Amygdala (tissue), 56 donors: ENCODE data around the gene DCUN1D2.
"Not testable (repeated sequence)": the region's sequence is repeated elsewhere in the genome, so short reads cannot be mapped to it uniquely, and the experiment has no call there.

Experiments
- DNase-seq, 56 donors: peaks; one replicate each; lab custom pipeline; 2025; lab: John Stamatoyannopoulos, UW

Gene DCUN1D2

DNA sequence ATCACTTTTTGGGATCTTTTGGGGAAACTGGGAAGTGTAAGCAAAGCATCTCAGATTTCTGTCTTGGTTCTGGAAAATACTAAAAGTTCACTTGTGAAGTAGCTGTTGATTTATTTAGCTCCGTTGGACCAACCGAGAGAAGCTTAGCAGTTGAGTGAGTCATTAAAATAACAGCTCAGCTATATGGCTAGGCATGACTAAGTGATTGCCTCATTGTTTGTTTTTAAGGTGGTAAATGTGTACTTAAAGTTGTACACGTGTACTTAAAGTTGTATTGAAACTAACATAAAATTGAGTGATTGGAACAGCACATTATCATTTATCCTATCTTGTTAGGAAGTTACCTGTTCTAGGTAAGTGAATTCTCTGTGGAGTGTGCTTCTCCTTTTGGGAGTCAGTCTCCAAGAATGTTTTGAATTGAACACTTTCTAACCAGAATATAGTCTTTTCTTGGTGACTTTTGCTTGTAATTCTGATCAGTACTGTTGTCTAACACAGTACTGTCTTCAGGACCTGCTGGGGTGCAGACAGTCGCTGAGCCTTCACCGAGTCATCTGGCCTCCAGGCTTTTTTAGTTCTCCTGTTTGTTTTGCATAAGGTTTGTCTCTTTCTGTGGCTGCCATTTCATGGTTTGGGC, 2.9 kb upstream of the DCUN1D2 start:
- DNase-seq, result no peak

DNA sequence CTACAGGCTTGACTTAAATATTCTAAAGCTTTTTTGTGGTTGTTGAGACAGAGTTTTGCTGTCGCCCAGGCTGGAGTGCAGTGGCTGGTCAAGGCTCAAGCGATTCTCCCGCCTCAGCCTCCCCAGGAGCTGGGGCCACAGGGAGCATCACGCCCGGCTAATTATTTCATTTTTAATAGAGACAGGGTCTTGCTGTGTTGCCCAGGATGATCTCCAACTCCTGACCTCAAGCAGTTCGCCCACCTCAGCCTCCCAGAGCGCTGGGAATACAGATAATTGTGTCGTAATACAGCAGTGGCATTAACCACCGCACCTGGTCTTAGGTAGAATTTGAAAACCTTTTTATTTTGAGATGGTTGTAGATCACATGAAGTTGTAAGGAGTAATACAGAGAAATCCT, 1.5 kb upstream of the DCUN1D2 start:
- no peak for DNase-seq

DNA sequence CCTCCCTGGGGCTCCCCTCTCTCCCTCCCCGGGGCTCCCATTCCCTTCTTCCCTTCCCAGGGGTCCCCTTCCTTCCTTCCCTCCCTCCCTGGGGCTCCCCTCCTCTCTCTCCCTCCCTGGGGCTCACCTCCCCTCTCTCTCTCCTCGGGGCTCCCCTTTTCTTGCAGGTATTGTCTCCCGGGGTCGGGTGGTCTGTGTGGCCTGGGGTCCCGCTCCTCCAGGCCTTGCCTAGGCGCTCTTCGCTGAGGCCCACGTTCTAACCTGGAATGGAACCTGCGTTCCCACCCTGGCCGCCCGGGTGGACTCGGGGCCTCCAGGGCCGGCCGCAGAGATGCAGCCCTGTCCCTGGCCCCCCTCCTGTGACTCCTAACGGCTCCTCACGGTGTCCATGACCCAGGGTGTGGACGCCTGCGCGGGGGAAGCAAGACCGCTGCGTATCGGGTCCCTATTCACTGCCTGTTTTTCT, 940 bp upstream of the DCUN1D2 start:
- peak in 2 of 56 donors; percentile 15 to 30 for DNase-seq

DNA sequence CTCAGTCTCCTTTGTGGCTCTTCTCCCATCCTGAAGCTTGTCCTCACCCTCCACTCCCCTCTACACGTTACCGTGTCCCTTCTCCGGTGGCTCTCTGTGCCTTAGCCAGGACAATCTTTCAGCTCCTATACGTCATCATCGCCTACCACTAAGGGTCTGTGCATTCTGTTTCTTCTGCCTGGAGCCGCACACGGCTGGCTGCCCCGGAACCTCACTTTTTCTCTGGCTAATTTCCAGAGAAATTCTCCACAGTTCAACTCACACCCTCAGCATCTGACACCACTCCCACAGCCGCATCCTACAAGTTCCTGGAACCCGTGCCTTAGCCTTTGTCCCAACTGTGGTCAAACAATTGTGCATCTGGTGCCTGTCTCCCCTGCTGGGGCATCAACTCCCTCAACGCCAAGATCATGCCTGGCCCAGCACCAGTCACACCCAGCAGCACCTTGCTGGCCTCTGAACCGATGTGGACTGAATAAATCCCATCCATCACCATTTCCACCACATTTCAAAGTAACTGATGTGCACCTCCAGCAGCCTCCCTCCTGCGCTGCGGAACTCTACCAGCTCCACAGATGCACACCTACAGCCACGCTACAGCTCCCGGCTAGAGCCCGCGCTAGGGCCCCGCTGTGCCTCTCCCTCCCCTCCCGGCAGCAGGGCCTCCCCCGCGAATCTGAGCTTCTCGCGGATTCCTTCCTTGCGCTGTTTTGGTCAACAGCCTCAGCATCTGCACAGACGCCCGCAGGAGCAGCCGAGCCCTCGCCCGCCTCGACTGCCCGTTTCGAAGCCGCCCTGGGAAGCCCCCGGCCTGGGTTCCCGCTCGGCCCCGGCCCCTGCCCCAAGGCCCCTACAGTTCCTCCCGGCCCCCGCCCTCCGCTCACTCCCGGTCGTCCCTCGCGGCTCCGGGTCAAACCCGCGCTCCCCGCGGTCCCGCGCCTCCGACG, 689 bp downstream of the DCUN1D2 start:
- peak in 17 of 56 donors; percentile 11 to 70 (median 43) for DNase-seq

DNA sequence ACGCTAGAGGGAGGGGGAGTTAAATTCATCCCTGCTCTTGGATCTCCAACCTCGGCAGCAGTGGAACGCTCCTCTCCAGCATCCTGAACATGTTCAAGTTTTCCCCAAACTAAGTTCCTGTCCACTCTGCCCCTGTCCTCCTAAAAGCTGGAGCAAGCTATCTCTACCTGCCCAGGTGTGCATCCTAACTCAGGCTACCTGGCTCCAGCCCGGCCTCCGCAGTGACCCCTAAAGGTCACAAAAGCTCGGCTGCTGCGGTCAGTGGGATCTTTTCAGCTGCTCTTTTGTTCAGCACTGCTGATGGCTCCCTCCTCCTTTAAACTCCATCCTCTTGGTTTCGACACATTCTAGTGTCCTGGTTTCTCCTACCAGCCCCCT, 1.4 kb downstream of the DCUN1D2 start:
- no peak for DNase-seq

DNA sequence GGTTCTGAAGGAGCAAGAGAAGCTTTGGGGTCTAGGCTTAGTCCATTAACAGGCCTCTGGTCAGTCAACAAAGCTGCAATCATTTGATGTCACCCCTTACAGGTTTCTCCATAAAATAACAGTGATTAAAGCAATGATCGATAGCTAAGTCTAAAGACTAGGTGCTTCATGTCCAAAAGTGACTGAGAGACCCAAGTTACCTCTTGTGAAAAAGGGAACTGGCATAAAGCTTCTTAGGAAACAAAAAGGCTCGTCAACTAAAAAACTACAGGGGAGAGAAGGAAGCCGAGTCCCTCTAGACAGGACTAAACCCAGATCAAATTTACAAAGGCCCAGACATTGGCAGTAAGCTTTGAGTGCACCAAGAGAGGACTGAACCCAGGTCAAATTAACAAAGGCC, 2.2 kb downstream of the DCUN1D2 start:
- DNase-seq, result no peak

DNA sequence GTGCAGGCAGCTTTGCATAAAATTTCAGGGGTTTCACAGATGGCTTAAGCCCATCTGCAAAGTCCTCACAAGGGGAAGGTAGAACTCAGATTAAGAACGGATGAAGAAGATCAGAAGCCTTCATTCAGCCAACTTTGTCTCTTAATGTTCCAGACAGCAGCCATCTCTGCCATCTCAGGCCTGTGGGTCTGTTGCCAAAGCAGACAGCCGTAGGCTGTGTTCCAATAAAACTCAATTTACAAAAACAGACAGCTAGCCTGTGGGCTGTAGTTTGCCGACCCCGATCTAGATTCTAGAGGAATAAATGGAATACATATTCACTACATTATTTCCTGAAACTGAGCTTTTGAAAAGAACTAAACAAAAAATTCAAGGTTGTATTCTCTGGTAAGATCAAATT, 3.8 kb downstream of the DCUN1D2 start:
- DNase-seq, result no peak

DNA sequence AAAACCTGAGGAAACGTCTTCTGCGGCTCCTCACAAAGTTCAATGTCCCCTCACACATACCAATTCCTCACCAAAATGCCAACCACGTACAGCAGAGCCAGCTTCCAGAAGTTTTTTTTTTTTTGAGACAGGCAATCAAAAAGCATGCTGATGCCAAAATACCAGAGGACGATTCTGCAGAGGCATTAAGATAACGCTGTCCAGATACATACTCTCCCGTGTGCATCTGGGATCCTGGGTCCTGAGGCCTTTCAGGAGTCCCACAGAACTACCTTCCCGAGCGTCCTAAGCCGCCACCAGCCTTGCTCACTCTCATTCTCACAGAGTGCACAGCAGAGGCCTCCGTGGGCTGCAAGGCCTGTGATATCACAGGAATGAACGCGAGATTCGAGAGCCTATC, 5.0 kb downstream of the DCUN1D2 start:
- no peak for DNase-seq

DNA sequence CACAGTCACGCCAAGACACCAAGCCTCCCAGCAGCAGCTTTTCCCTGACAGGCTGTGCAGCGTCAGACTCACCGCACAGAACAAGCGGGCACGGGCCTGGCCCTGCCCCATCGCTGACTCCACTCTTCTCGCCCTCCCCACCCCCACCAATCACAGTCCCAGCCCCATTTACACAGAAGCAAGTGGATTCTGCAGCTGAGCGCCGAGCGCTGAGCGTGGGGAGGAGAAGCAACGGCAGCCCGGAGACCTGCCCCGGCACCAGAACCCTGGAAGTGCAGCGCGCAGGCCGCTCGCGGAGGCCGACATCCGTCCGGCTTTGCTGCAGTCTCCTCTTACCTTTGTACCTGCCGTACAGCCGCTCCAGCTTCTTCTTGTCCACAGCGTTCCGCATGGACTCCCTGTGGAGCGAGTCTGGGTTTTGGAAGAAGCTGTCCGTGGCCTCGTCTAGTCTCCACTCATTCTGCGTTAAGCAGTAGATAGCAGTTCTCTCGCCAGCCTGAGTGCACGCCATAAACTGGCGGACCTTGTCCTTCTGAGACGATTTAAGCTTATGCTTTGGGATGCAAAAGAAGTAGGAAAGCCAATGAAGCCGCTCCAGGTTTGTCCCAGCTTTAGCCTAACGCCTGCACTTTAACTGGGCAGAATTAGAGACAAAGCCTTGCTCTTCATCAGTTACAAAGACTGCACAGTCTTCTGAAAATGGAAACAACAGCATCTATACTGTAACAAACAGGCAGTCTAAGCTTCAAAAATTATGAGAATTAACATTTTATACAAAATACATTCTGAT, 6.8 kb downstream of the DCUN1D2 start:
- peak in 9 of 56 donors; percentile 9 to 44 (median 34) for DNase-seq

DNA sequence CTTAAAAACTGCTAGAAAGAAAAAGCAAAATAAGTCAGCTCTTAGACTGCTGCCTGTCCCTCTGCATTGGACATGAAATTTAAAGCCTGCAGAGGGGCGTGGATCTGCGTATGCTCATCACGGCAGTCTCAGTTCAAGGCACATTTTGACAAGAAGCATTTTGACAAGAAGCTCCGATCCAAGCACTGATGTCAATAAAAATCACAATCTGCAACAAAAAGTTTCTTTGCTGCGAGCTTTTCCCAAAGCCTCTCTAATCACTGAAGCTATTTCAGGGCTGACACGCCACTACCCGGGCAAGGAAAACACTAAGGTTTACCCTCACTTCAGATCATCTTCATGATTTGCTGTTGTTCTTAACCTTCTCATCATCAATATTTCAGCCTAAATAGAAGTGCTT, 7.4 kb downstream of the DCUN1D2 start:
- no peak for DNase-seq

DNA sequence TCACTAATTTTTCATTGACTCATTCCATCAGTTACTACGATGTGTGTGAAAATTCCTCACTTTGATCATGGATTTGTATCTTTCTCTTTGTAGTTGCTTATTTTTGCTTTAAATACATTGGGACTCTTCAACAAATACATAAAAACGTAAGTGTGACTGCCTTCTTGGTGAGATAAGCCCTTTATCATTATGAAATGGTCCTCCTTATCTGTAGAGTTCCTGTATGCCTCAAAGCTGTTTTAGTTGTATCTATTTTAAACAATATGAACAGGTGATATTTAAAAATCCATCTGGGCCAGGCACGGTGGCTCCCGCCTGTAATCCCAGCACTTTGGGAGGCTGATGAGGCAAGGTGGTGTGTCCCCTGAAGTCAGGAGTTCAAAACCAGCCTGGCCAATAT, 11.3 kb downstream of the DCUN1D2 start:
- no peak for DNase-seq

DNA sequence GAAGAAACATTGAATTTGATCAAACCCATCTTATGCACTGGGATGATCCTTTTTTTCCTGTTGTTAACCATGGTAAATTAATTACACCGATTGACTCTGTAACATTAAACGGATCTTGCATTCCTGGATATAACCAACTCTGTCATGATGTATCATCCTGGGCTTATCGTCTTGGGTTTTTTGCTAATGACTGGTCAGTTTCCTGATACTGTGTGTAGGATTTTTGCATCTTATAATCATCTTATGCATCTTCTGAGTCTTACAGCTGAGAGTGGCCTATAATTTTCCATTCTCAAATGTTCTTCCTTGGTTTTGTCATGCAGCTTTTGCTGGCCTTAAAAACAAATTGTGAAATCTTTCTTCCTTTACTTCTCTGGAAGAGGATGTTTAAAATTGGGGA, 12.8 kb downstream of the DCUN1D2 start:
- no peak for DNase-seq

DNA sequence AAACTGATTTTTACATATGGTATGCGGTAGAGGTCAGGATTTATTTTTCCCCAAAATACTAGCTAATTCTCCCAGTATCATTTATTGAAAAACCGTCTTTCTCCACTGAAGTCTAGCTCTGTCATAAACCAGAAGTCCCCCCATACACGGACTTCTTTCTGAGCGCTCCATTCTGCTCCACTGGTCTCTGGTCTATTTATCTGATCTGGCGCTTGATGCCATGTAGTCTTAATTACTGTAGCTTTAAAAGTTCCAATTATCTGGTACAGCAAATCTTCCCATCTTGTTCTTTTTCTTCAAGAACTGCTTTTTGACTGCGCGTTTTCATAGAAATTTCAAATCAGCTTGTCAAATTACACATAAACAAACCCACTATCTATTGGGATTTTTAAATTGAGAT, 13.7 kb downstream of the DCUN1D2 start:
- DNase-seq, result no peak

DNA sequence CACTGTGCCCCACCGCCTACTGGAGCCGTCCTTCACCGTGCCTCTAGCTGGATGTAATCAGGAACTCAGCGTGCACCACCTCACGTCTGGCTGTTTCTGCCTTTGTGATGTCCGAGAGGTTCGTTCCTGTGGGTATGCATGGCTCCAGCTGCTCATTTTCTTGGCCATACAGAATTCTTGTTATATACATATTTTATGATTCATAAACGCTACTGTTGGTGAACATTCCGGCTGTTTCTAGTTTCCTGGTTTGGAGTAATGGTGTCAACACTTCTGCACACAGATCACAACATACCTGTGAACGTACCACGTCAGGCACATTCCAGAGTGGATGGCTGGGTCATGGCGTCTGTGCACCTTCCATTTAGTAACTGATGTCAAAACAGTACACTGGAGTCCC, 14.6 kb downstream of the DCUN1D2 start:
- no peak for DNase-seq

DNA sequence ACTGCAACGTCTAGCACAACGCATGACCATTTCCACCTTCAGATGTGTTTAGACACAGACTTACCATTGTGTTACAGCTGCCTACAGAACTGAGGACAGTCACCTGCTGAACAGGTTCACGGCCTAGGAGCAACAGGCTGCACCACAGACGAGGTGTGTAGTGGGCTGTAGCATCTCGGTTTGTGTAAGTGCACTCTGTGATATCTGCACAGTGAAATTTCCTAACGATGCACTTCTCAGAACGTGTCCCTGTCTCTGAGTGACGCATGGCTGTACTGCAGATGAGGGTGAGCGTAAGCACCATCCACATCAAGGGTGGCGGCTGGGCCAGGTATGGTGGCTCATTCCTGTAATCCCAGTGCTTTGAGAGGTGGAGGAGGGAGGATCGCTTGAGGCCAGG, 15.2 kb downstream of the DCUN1D2 start:
- no peak for DNase-seq

DNA sequence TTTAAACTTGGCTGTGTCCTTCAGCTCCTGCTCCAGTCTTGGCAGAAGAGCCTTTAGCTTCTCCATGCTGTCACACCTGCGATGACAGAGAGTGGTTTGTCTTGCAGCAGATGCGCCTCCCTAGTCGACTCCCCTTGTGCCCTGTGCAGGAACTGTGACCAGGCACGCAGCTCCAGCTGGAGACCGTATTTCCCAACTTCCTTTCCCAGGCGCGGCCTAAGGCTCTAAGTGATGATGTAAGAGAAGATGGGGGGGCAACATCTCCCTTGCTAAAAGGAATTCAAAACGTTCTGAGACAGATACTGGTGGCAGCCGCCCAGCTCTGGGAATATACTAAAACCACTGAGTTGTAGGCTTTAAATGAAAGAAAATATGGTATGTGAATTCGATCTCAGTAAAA, 16.3 kb downstream of the DCUN1D2 start:
- DNase-seq, result no peak

DNA sequence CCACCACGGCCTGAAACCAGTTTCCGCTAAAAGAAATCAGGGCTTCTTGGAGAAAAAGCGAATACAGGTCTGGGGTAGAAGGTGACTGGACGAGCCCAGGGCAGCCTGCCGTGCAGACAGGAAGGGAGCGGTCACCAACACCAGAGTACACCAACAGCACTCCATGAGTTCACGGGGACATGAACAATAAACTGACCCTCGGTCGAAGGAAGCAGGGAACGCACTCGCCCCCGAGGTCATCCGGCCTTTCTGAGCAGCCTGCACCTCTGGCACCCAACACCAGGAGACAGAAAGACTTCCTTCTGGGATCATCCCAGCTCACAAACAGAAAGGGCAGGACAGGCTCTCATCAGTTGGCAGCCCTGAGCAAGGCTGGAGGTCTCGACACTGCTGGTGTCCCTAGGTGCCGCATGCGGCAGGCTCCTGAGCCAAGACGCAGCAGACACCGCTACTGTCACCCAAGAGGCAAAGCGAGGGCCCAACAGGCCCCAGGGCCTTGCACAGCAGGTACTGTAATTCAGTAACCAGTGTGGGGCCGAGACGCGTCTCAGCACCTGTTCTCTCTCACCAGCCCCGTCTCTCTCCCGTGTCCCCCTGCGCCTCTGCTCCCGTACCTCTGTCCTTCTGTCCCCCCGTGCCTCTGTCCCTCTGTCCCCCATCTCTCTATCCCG, 18.0 kb downstream of the DCUN1D2 start:
- DNase-seq, result no peak

DNA sequence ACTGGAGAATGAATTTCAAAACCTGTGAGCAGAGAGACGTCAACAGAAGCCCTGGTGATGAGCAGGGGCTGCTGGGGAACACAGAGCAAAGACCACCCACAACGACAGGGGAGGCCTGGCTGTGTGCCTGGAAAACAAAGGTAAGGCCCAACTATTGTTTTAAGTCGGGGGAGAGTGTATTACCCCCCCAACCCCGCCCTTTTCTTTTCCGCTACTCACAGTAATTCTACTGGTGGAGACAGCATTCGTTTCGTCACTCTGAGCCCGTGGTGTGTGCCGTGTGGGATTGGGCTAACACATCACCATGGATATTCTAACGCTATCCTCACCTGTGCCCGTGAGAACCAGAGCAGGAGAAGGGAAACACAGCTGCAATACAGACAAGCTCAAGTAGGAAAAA, 18.7 kb downstream of the DCUN1D2 start:
- no peak for DNase-seq

DNA sequence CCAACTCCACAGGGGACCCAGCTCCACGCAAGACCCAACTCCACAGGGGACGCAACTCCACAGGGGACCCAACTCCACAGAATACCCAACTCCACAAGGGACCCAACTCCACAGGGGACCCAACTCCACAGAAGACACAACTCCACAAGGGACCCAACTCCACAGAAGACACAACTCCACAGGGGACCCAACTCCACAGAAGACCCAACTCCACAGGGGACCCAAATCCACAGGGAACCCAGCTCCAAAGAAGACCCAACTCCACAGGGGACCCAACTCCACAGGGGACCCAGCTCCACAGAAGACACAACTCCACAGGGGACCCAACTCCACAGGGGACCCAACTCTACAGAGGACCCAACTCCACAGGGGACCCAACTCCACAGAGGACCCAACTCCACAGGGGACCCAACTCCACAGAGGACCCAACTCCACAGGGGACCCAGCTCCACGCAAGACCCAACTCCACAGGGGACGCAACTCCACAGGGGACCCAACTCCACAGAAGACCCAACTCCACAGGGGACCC, 19.8 kb downstream of the DCUN1D2 start:
- not testable (repeated sequence) for DNase-seq

DNA sequence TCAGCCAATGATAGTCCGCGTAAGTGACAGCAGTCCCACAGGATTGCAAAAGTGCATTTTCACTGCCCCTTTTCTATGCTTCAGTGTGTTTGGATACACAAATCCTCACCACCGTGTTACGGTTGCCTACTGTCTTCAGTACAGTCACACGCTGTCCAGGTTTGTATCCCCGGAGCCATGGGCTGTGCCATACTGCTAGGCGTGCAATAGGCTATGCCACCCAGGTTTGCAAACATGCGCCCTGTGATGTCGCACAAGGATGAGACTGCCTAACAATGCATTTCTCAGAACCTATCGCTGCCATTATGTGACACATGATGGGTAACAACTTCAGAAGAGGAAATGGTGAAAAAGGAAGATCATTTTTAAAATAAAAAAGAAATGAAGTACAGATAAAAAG, 20.4 kb downstream of the DCUN1D2 start:
- DNase-seq, result no peak
